Measurements from ENCODE around the gene GNG12.

DNA sequence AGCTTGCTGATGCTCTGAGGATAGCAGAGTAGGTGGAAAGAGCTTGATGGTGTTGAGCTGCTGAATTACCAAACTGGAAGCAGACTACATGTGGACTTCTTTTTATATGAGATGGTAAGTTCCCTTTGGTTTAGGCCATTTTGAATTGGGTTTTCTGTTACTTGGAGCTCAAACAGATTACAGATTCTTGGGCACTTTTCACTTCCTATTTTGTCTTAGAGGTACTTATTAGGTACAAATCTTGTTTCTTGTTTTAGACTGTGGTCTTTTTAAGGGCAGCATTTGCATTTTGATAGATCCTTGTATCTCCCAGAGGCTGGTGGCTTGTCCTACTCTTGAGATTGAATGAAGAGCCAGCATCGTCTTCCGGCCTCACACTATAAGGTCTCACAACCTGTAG is 78.1 kb downstream of the GNG12 start:
- TF ChIP-seq MAX (IDR thresholded peaks at IDR 0.05; ENCODE audit: low read depth, low read length) (no peak), CTCF (IDR thresholded peaks at IDR 0.05; ENCODE audit: low read depth, low read length) (no peak), POLR2A (IDR thresholded peaks at IDR 0.05; ENCODE audit: extremely low read depth, insufficient read length) (no peak)

Measured in NB4 (cell line).